ENCODE measurements around the gene KCNIP2. TPM values are rescaled to one million over a fixed set of nuclear protein-coding genes. Genes with fewer than 3 reads are reported as not detected.

KCNIP2 gene
- total RNA-seq, 4 donors from 2014 or later = 1.1 to 5.2 (median 2.2) TPM

GRCh38 chr10:101888251-101888949 lies 44.8 kb upstream of the KCNIP2 start:
- no peak for TF ChIP-seq CTCF (IDR thresholded peaks at IDR 0.05)
- no peak for TF ChIP-seq EP300 (IDR thresholded peaks at IDR 0.05; ENCODE audit: low read depth)
- no peak for TF ChIP-seq POLR2AphosphoS5 (IDR thresholded peaks at IDR 0.05)
- TF ChIP-seq POLR2A (IDR thresholded peaks at IDR 0.05) = no peak
- no peak overlapping the region for H3K27ac ChIP-seq
- 75 to 78% methylated on average over 2 of the region's 2 CpGs for WGBS, 2 donors (ENCODE audit: low coverage in 1 of 2)
- H3K36me3 ChIP-seq = no peaks in the 10 kb centered on the region
- no peaks in the 10 kb centered on the region for H3K9me3 ChIP-seq
- no peak overlapping the region for H3K4me3 ChIP-seq
- intact Hi-C loops (cut with DNase I; ENCODE audit: low total_unique reads) = no loop called here
- in situ Hi-C loops (cut with MboI; ENCODE audit: low pct_ligation_motif_present in 1 of 4, low pct_unique_long_range_greater_than_20kb in 1 of 4, low sequenced_read_pairs in 3 of 4) = no loop called here
- no peak for DNase-seq
- H3K4me1 ChIP-seq = no peaks in the 10 kb centered on the region
- H3K27me3 ChIP-seq = no peaks in the 10 kb centered on the region

GRCh38 chr10:101887775-101888174 lies 44.2 kb upstream of the KCNIP2 start:
- intact Hi-C loops (cut with DNase I; ENCODE audit: low total_unique reads) = no loop called here
- H3K27ac ChIP-seq = no peak overlapping the region
- H3K4me3 ChIP-seq = no peak overlapping the region
- no peaks in the 10 kb centered on the region for H3K4me1 ChIP-seq
- TF ChIP-seq POLR2A (IDR thresholded peaks at IDR 0.05) = no peak
- TF ChIP-seq CTCF (IDR thresholded peaks at IDR 0.05) = no peak
- TF ChIP-seq EP300 (IDR thresholded peaks at IDR 0.05; ENCODE audit: low read depth) = no peak
- no peak for TF ChIP-seq POLR2AphosphoS5 (IDR thresholded peaks at IDR 0.05)
- 75 to 84% methylated on average over 2 to 5 of the region's 5 CpGs for WGBS, 2 donors (ENCODE audit: low coverage in 1 of 2)
- no peaks in the 10 kb centered on the region for H3K9me3 ChIP-seq
- no peaks in the 10 kb centered on the region for H3K36me3 ChIP-seq
- no peak for DNase-seq
- in situ Hi-C loops (cut with MboI; ENCODE audit: low pct_ligation_motif_present in 1 of 4, low pct_unique_long_range_greater_than_20kb in 1 of 4, low sequenced_read_pairs in 3 of 4) = no loop called here
- H3K27me3 ChIP-seq = no peaks in the 10 kb centered on the region

GRCh38 chr10:101886521-101887312 lies 43.1 kb upstream of the KCNIP2 start:
- Histone ChIP-seq H3K27me3 (no peaks in the 10 kb centered on the region), H3K4me1 (peaks cover 0 to 5% (median 0%) of the 10 kb centered on the region in 4 donors), H3K27ac (no peak overlapping the region), H3K9me3 (no peaks in the 10 kb centered on the region), H3K4me3 (no peak overlapping the region), H3K36me3 (no peaks in the 10 kb centered on the region)
- DNase-seq = no peak
- 85 to 100% methylated on average over 1 of the region's 1 CpG for WGBS, 2 donors (ENCODE audit: low coverage in 1 of 2)
- intact Hi-C loops (cut with DNase I; ENCODE audit: low total_unique reads) = no loop called here
- in situ Hi-C loops (cut with MboI; ENCODE audit: low pct_ligation_motif_present in 1 of 4, low pct_unique_long_range_greater_than_20kb in 1 of 4, low sequenced_read_pairs in 3 of 4) = no loop called here
- TF ChIP-seq CTCF (IDR thresholded peaks at IDR 0.05) (no peak), POLR2AphosphoS5 (IDR thresholded peaks at IDR 0.05) (no peak), EP300 (IDR thresholded peaks at IDR 0.05; ENCODE audit: low read depth) (no peak), POLR2A (IDR thresholded peaks at IDR 0.05) (no peak)

GRCh38 chr10:101881036-101881774 lies 37.6 kb upstream of the KCNIP2 start:
- Histone ChIP-seq H3K27me3 (no peaks in the 10 kb centered on the region), H3K27ac (no peak overlapping the region), H3K36me3 (peaks cover 0 to 7% (median 0%) of the 10 kb centered on the region in 4 donors), H3K4me1 (peaks cover 0 to 5% (median 0%) of the 10 kb centered on the region in 4 donors), H3K9me3 (no peaks in the 10 kb centered on the region), H3K4me3 (no peak overlapping the region)
- in situ Hi-C loops (cut with MboI; ENCODE audit: low pct_ligation_motif_present in 1 of 4, low pct_unique_long_range_greater_than_20kb in 1 of 4, low sequenced_read_pairs in 3 of 4) (no loop called here), intact Hi-C loops (cut with DNase I; ENCODE audit: low total_unique reads) (no loop called here)
- no peak for TF ChIP-seq POLR2AphosphoS5 (IDR thresholded peaks at IDR 0.05)
- TF ChIP-seq EP300 (IDR thresholded peaks at IDR 0.05; ENCODE audit: low read depth) = no peak
- no peak for TF ChIP-seq POLR2A (IDR thresholded peaks at IDR 0.05)
- TF ChIP-seq CTCF (IDR thresholded peaks at IDR 0.05) = no peak
- WGBS, 2 donors (ENCODE audit: low coverage in 1 of 2) = 57 to 80% methylated on average over 2 of the region's 2 CpGs
- no peak for DNase-seq
